Measurements from ENCODE around the gene CD200. TPM values are rescaled to one million over a fixed set of nuclear protein-coding genes. Genes with fewer than 3 reads are reported as not detected.

CD200 gene
- total RNA-seq, 6 donors from 2014 or later: 2.4 to 9.9 (median 4.5) TPM

GRCh38 chr3:112352720-112353119 lies 19.8 kb downstream of the CD200 start:
- Histone ChIP-seq H3K9me3 (no peaks in the 10 kb centered on the region), H3K4me1 (no peaks in the 10 kb centered on the region), H3K27me3 (no peaks in the 10 kb centered on the region), H3K36me3 (no peaks in the 10 kb centered on the region), H3K27ac (no peak overlapping the region), H3K4me3 (no peak overlapping the region)
- ATAC-seq (ENCODE audit: low FRiP score in 2 of 2) (no peak), DNase-seq (no peak)
- TF ChIP-seq CTCF (IDR thresholded peaks at IDR 0.05) (no peak), POLR2AphosphoS5 (IDR thresholded peaks at IDR 0.05) (no peak), EP300 (IDR thresholded peaks at IDR 0.05) (no peak), POLR2A (IDR thresholded peaks at IDR 0.05) (no peak)
- 93 to 96% methylated on average over 5 of the region's 5 CpGs for WGBS, 2 donors

- ATAC-seq (ENCODE audit: low FRiP score in 2 of 2) (no peak), DNase-seq (no peak)
- Histone ChIP-seq H3K36me3 (no peaks in the 10 kb centered on the region), H3K9me3 (no peaks in the 10 kb centered on the region), H3K4me3 (no peak overlapping the region), H3K27ac (no peak overlapping the region), H3K27me3 (no peaks in the 10 kb centered on the region), H3K4me1 (peaks cover 0 to 4% (median 0%) of the 10 kb centered on the region in 4 donors)
- TF ChIP-seq EP300 (IDR thresholded peaks at IDR 0.05): no peak
- no peak for TF ChIP-seq POLR2A (IDR thresholded peaks at IDR 0.05)
- no peak for TF ChIP-seq POLR2AphosphoS5 (IDR thresholded peaks at IDR 0.05)
- TF ChIP-seq CTCF (IDR thresholded peaks at IDR 0.05): no peak
- 74 to 77% methylated on average over 3 of the region's 3 CpGs for WGBS, 2 donors
Measured at GRCh38 chr3:112353365-112353764, 20.4 kb downstream of the CD200 start.

GRCh38 chr3:112354642-112355306 lies 21.8 kb downstream of the CD200 start:
- Histone ChIP-seq H3K4me3 (no peak overlapping the region), H3K27me3 (no peaks in the 10 kb centered on the region), H3K27ac (no peak overlapping the region), H3K4me1 (peaks cover 0 to 4% (median 3%) of the 10 kb centered on the region in 4 donors), H3K9me3 (no peaks in the 10 kb centered on the region), H3K36me3 (no peaks in the 10 kb centered on the region)
- no peak for ATAC-seq (ENCODE audit: low FRiP score in 2 of 2)
- no peak for DNase-seq
- 94 to 96% methylated on average over 2 of the region's 2 CpGs for WGBS, 2 donors
- TF ChIP-seq POLR2AphosphoS5 (IDR thresholded peaks at IDR 0.05): no peak
- TF ChIP-seq POLR2A (IDR thresholded peaks at IDR 0.05): no peak
- TF ChIP-seq CTCF (IDR thresholded peaks at IDR 0.05): no peak
- TF ChIP-seq EP300 (IDR thresholded peaks at IDR 0.05): no peak

GRCh38 chr3:112355307-112355687 lies 22.3 kb downstream of the CD200 start:
- Histone ChIP-seq H3K27me3 (no peaks in the 10 kb centered on the region), H3K36me3 (no peaks in the 10 kb centered on the region), H3K27ac (no peak overlapping the region), H3K4me3 (no peak overlapping the region), H3K9me3 (no peaks in the 10 kb centered on the region), H3K4me1 (peaks cover 0 to 4% (median 3%) of the 10 kb centered on the region in 4 donors)
- WGBS, 2 donors: 84 to 85% methylated on average over 5 of the region's 5 CpGs
- DNase-seq (no peak), ATAC-seq (ENCODE audit: low FRiP score in 2 of 2) (no peak)
- TF ChIP-seq POLR2AphosphoS5 (IDR thresholded peaks at IDR 0.05): no peak

GRCh38 chr3:112357930-112358780 lies 25.2 kb downstream of the CD200 start:
- DNase-seq (peak in 1 of 2 donors; percentile 8), ATAC-seq (ENCODE audit: low FRiP score in 2 of 2) (peak in 1 of 2 donors; percentile 47)
- Histone ChIP-seq H3K27me3 (no peaks in the 10 kb centered on the region), H3K4me3 (no peak overlapping the region), H3K36me3 (no peaks in the 10 kb centered on the region), H3K27ac (peak overlapping the region in 1 of 4 donors; percentile 50), H3K4me1 (peaks cover 0 to 4% (median 3%) of the 10 kb centered on the region in 4 donors), H3K9me3 (no peaks in the 10 kb centered on the region)
- WGBS, 2 donors: 60 to 63% methylated on average over 12 of the region's 12 CpGs
- TF ChIP-seq POLR2A (IDR thresholded peaks at IDR 0.05) (no peak), EP300 (IDR thresholded peaks at IDR 0.05) (no peak), POLR2AphosphoS5 (IDR thresholded peaks at IDR 0.05) (no peak), CTCF (IDR thresholded peaks at IDR 0.05) (no peak)
